B cell (primary cell): ENCODE data around the gene COX7A1.

Experiments used
- CTCF ChIP-seq: fragments of 200-600 bp; IDR thresholded peaks from one replicate; pipeline ENCODE4 v1.8.0; 2022; ENCODE audit warnings: antibody characterized with exemption, mild to moderate bottlenecking
- EZH2 ChIP-seq: IDR thresholded peaks from 2 replicates; pipeline ENCODE4 v1.6.1; 2012; ENCODE audit warnings: borderline replicate concordance, low read depth, mild to moderate bottlenecking, moderate library complexity, low read length; ENCODE audit not compliant: insufficient read depth, poor library complexity, severe bottlenecking

- TF ChIP-seq CTCF (no peak), EZH2 (no peak)
Measured at GRCh38 chr19:36120092-36120983, 31.9 kb downstream of the COX7A1 start.
